ENCODE measurements around the gene SLFNL1. TPM values are rescaled to one million over a fixed set of nuclear protein-coding genes. Genes with fewer than 3 reads are reported as not detected.

Gene SLFNL1
- total RNA-seq, 1 experiment from 2014 or later, result 0.39 TPM

- Histone ChIP-seq H3K27ac (ENCODE audit: low read depth, low read length, poor library complexity, severe bottlenecking) (peak overlapping the region; percentile 94), H3K4me3 (ENCODE audit: low read depth, low read length, poor library complexity, severe bottlenecking) (peak overlapping the region; percentile 62), H3K9me3 (ENCODE audit: low read depth, low read length, poor library complexity, severe bottlenecking) (no peaks in the 10 kb centered on the region), H3K27me3 (replicated peaks; ENCODE audit: insufficient read depth, low read depth, low read length, poor library complexity) (no peaks in the 10 kb centered on the region), H3K4me1 (ENCODE audit: insufficient read depth, low read length, poor library complexity, severe bottlenecking) (peaks cover 10% of the 10 kb centered on the region), H3K36me3 (ENCODE audit: insufficient read depth, low read length, poor library complexity, severe bottlenecking) (peaks cover 22% of the 10 kb centered on the region)
- ChIA-PET CTCF (no interaction called here), POLR2A (ENCODE audit: low non-redundant PET) (no interaction called here)
- intact Hi-C loops (cut with micrococcal nuclease; ENCODE audit: unreplicated experiment), result no loop called here
- no TSS peak for BruUV-seq (replicated peaks)
- DNase-seq (ENCODE audit: low spot score), result peak; percentile 35
- TF ChIP-seq EZH2 (IDR thresholded peaks at IDR 0.05; ENCODE audit: borderline replicate concordance, low read depth, low read length, poor library complexity, severe bottlenecking) (no peak), CTCF (conservative IDR thresholded peaks at IDR 0.05; ENCODE audit: low read depth, low read length) (no peak)
Observed at GRCh38 chr1:40980453-40981121, 40.9 kb downstream of the SLFNL1 start.

GRCh38 chr1:40980068-40980452, 41.5 kb downstream of the SLFNL1 start:
- TF ChIP-seq EZH2 (IDR thresholded peaks at IDR 0.05; ENCODE audit: borderline replicate concordance, low read depth, low read length, poor library complexity, severe bottlenecking) (no peak), CTCF (conservative IDR thresholded peaks at IDR 0.05; ENCODE audit: low read depth, low read length) (no peak)
- CTCF ChIA-PET, result no interaction called here
- no peak for DNase-seq (ENCODE audit: low spot score)
- intact Hi-C loops (cut with micrococcal nuclease; ENCODE audit: unreplicated experiment), result no loop called here
- Histone ChIP-seq H3K36me3 (ENCODE audit: insufficient read depth, low read length, poor library complexity, severe bottlenecking) (peaks cover 16% of the 10 kb centered on the region), H3K4me3 (ENCODE audit: low read depth, low read length, poor library complexity, severe bottlenecking) (peak overlapping the region; percentile 62), H3K9me3 (ENCODE audit: low read depth, low read length, poor library complexity, severe bottlenecking) (no peaks in the 10 kb centered on the region), H3K27me3 (replicated peaks; ENCODE audit: insufficient read depth, low read depth, low read length, poor library complexity) (no peaks in the 10 kb centered on the region), H3K27ac (ENCODE audit: low read depth, low read length, poor library complexity, severe bottlenecking) (peak overlapping the region; percentile 94), H3K4me1 (ENCODE audit: insufficient read depth, low read length, poor library complexity, severe bottlenecking) (peaks cover 10% of the 10 kb centered on the region)
- POLR2A ChIA-PET (ENCODE audit: low non-redundant PET), result interaction anchor here (0.6 kb wide), 1 partner anchor 317 kb away, joined by 12 read pairs; no protein-coding TSS in a partner anchor
- no TSS peak for BruUV-seq (replicated peaks)

- Histone ChIP-seq H3K27ac (ENCODE audit: low read depth, low read length, poor library complexity, severe bottlenecking) (peak within 1 kb of the TSS; percentile 94), H3K27me3 (replicated peaks; ENCODE audit: insufficient read depth, low read depth, low read length, poor library complexity) (no peaks in the 10 kb centered on the region), H3K4me1 (ENCODE audit: insufficient read depth, low read length, poor library complexity, severe bottlenecking) (peaks cover 10% of the 10 kb centered on the region), H3K4me3 (ENCODE audit: low read depth, low read length, poor library complexity, severe bottlenecking) (peak within 1 kb of the TSS; percentile 62), H3K9me3 (ENCODE audit: low read depth, low read length, poor library complexity, severe bottlenecking) (no peaks in the 10 kb centered on the region), H3K36me3 (ENCODE audit: insufficient read depth, low read length, poor library complexity, severe bottlenecking) (peaks cover 10% of the 10 kb centered on the region)
- DNase-seq (ENCODE audit: low spot score), result peak; percentile 96
- TF ChIP-seq CTCF (conservative IDR thresholded peaks at IDR 0.05; ENCODE audit: low read depth, low read length) (peak; percentile 38; the same call in 1 of the 2 replicates), EZH2 (IDR thresholded peaks at IDR 0.05; ENCODE audit: borderline replicate concordance, low read depth, low read length, poor library complexity, severe bottlenecking) (no peak)
- POLR2A ChIA-PET (ENCODE audit: low non-redundant PET), result interaction anchor here (0.5 to 0.6 kb wide), 2 partner anchors 316 to 466 kb away, joined by 5 to 12 read pairs; no protein-coding TSS in a partner anchor
- TSS peak; percentile 43 for BruUV-seq (replicated peaks)
- CTCF ChIA-PET, result no interaction called here
- intact Hi-C loops (cut with micrococcal nuclease; ENCODE audit: unreplicated experiment), result no loop called here
Observed at GRCh38 chr1:40979241-40980067, 42.1 kb downstream of the SLFNL1 start, which contains the start of gene CTPS1. Gene CTPS1 (plus strand): TSS chr1:40979696. CDS start chr1:40983291, 3,595 bp downstream.
